GM19025 (cell line): ENCODE measurements around the gene CACNA2D2.

ENCODE experiments used
- ATAC-seq: cut with Tn5 transposase; IDR thresholded peaks from one replicate; pipeline ENCODE4 v1.9.1; 2021; ENCODE audit warnings: mild to moderate bottlenecking, low read depth, moderate library complexity; ENCODE audit not compliant: unreplicated experiment

Gene CACNA2D2

GRCh38 chr3:50502584-50503423, 630 bp downstream of the CACNA2D2 start:
- no peak for ATAC-seq

GRCh38 chr3:50502225-50502583, 1.2 kb downstream of the CACNA2D2 start:
- no peak for ATAC-seq

GRCh38 chr3:50495609-50496423, 7.6 kb downstream of the CACNA2D2 start:
- ATAC-seq = no peak

- ATAC-seq = no peak
Measured at GRCh38 chr3:50494126-50494525, 9.3 kb downstream of the CACNA2D2 start.

- no peak for ATAC-seq
Measured at GRCh38 chr3:50493623-50494022, 9.8 kb downstream of the CACNA2D2 start.

- ATAC-seq = no peak
Measured at GRCh38 chr3:50493086-50493485, 10.3 kb downstream of the CACNA2D2 start.

GRCh38 chr3:50491023-50491422, 12.4 kb downstream of the CACNA2D2 start:
- no peak for ATAC-seq

GRCh38 chr3:50490424-50490823, 13.0 kb downstream of the CACNA2D2 start:
- ATAC-seq = no peak

GRCh38 chr3:50487181-50487580, 16.3 kb downstream of the CACNA2D2 start:
- no peak for ATAC-seq

GRCh38 chr3:50486219-50486888, 17.1 kb downstream of the CACNA2D2 start:
- no peak for ATAC-seq

- no peak for ATAC-seq
Measured at GRCh38 chr3:50484722-50485121, 18.7 kb downstream of the CACNA2D2 start.

- ATAC-seq = no peak
Measured at GRCh38 chr3:50483374-50483773, 20.1 kb downstream of the CACNA2D2 start.

- ATAC-seq = no peak
Measured at GRCh38 chr3:50481992-50482391, 21.4 kb downstream of the CACNA2D2 start.

GRCh38 chr3:50480471-50480870, 23.0 kb downstream of the CACNA2D2 start:
- ATAC-seq = no peak

GRCh38 chr3:50479523-50479922, 23.9 kb downstream of the CACNA2D2 start:
- no peak for ATAC-seq

- ATAC-seq = no peak
Measured at GRCh38 chr3:50478671-50479260, 24.7 kb downstream of the CACNA2D2 start.

- ATAC-seq = no peak
Measured at GRCh38 chr3:50478051-50478450, 25.4 kb downstream of the CACNA2D2 start.

- no peak for ATAC-seq
Measured at GRCh38 chr3:50475348-50475747, 28.1 kb downstream of the CACNA2D2 start.

- ATAC-seq = no peak
Measured at GRCh38 chr3:50474717-50475116, 28.7 kb downstream of the CACNA2D2 start.

- ATAC-seq = no peak
Measured at GRCh38 chr3:50473768-50474167, 29.7 kb downstream of the CACNA2D2 start.

- ATAC-seq = no peak
Measured at GRCh38 chr3:50472958-50473357, 30.5 kb downstream of the CACNA2D2 start.
